DND-41 (cell line): ENCODE results near the gene SEMA7A.

ENCODE experiments used
- CTCF ChIP-seq: IDR thresholded peaks from 2 replicates; pipeline ENCODE4 v1.5.1; 2012; ENCODE audit warnings: borderline replicate concordance, low read length, moderate library complexity, mild to moderate bottlenecking; ENCODE audit not compliant: poor library complexity, severe bottlenecking; ENCODE audit errors: extremely low read depth
- EZH2 ChIP-seq: IDR thresholded peaks from 3 replicates; pipeline ENCODE4 v1.6.1; 2012; ENCODE audit warnings: borderline replicate concordance, low read depth, mild to moderate bottlenecking, moderate library complexity, low read length, inconsistent platforms; ENCODE audit not compliant: severe bottlenecking

GRCh38 chr15:74373731-74374647, 59.8 kb downstream of the SEMA7A start:
- TF ChIP-seq CTCF (peak; percentile 89), EZH2 (no peak)
